Neutrophil (primary cell): ENCODE measurements around the gene EVA1C.

Experiments used
- H3K27ac ChIP-seq: fragments of 200-600 bp; sonication (generic); 2 replicates; pipeline ENCODE4 v1.5.1; 2016; ENCODE audit warnings: mild to moderate bottlenecking, moderate library complexity
- H3K27me3 ChIP-seq: fragments of 200-600 bp; sonication (generic); 2 replicates; pipeline ENCODE4 v1.6.0; 2016; ENCODE audit warnings: mild to moderate bottlenecking
- H3K36me3 ChIP-seq: fragments of 200-600 bp; sonication (generic); 2 replicates; pipeline ENCODE4 v1.5.1; 2017
- H3K4me1 ChIP-seq, 2 experiments: fragments of 200-600 bp in 1 of 2; sonication (generic) in 1 of 2; 1 replicate in 1 of 2; 2 replicates in 1 of 2; pipeline versions ENCODE4 v1.5.1 to v1.6.1; 2013 to 2016; ENCODE audit warnings: low read depth in 1 of 2, low read length in 1 of 2, mild to moderate bottlenecking in 1 of 2, moderate library complexity in 1 of 2; ENCODE audit not compliant: control insufficient read depth in 1 of 2, insufficient read depth in 1 of 2
- H3K4me3 ChIP-seq, 2 experiments: fragments of 200-600 bp in 1 of 2; sonication (generic) in 1 of 2; 1 replicate in 1 of 2; 2 replicates in 1 of 2; pipeline ENCODE4 v1.5.1; 2013 to 2016; ENCODE audit warnings: low read depth in 1 of 2, low read length in 1 of 2, mild to moderate bottlenecking in 1 of 2, moderate library complexity in 1 of 2
- H3K9me3 ChIP-seq: fragments of 200-600 bp; sonication (generic); 2 replicates; pipeline ENCODE4 v1.5.1; 2016
- TF ChIP-seq, protein P1 (sequence below): fragments of 200-600 bp; sonication (generic); IDR thresholded peaks from 2 replicates; pipeline ENCODE4 v1.5.1; 2016; ENCODE audit warnings: antibody characterized with exemption

EVA1C gene

DNA sequence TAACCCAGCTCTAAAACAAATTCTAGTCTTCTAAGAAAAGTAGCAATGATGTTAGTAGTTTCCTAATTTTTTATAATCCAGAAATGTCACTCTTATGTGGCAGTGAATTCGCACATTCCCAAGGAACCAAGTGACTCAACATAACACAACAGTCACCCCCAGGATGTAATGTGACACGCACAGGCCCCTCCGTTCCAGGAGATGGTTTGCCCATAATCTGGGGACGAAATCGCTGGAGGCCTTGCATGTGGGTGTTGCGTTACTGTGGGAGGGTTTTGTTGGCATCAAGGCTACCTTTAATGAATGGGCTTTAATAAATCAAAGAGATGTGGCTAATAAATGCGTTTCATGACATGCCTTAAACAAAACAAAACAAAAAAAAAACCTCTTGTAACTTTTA lies 50.9 kb downstream of the EVA1C start:
- H3K9me3 ChIP-seq: no peaks in the 10 kb centered on the region
- no peak overlapping the region for H3K4me3 ChIP-seq
- H3K36me3 ChIP-seq: no peaks in the 10 kb centered on the region
- TF ChIP-seq, protein P1, sequence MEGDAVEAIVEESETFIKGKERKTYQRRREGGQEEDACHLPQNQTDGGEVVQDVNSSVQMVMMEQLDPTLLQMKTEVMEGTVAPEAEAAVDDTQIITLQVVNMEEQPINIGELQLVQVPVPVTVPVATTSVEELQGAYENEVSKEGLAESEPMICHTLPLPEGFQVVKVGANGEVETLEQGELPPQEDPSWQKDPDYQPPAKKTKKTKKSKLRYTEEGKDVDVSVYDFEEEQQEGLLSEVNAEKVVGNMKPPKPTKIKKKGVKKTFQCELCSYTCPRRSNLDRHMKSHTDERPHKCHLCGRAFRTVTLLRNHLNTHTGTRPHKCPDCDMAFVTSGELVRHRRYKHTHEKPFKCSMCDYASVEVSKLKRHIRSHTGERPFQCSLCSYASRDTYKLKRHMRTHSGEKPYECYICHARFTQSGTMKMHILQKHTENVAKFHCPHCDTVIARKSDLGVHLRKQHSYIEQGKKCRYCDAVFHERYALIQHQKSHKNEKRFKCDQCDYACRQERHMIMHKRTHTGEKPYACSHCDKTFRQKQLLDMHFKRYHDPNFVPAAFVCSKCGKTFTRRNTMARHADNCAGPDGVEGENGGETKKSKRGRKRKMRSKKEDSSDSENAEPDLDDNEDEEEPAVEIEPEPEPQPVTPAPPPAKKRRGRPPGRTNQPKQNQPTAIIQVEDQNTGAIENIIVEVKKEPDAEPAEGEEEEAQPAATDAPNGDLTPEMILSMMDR: no peak
- no peaks in the 10 kb centered on the region for H3K4me1 ChIP-seq
- no peaks in the 10 kb centered on the region for H3K27me3 ChIP-seq
- H3K27ac ChIP-seq: no peak overlapping the region

DNA sequence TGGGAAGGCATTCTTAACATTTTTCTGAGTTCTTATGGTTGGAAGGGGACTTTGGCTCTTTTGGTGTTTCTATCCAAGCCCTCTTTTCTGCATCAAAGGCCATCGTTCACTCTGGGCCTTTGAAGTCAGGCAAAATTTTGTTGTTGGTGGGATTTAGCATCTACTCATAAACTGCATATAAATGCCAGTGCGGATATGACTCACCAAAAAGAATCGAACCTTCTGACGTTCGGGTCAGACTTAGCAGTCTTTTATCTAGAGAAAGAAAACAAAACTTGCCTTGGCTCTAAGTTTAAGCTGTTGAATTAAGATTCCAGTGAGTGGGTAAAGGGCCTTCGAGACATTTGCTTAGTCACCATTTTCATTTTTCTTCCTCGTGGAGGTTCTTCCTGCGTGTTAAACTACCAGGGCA lies 51.4 kb downstream of the EVA1C start:
- Histone ChIP-seq H3K4me1 (no peaks in the 10 kb centered on the region), H3K27me3 (no peaks in the 10 kb centered on the region), H3K36me3 (no peaks in the 10 kb centered on the region), H3K27ac (no peak overlapping the region), H3K4me3 (no peak overlapping the region), H3K9me3 (no peaks in the 10 kb centered on the region)
- TF ChIP-seq, protein P1: no peak

DNA sequence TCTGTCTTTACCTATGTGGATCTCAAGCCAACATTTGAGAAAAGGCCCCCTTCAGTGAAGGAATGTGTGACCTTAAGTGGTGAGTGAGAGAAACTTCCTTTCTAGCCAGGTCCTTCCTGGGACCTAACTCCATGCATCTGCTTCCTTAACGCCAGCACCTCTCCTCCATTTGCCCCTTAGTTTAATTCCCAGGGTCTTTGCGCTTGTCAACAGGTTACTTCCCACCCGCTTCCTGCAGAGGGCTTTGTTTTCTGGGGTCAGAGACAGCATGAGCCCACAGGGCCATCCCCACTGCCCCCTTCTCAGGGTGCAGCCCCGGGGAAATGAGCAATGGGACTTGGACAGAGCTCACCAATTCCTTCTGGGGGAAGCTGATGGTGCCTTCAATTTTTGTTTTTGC lies 54.8 kb downstream of the EVA1C start:
- Histone ChIP-seq H3K4me1 (no peaks in the 10 kb centered on the region), H3K27me3 (no peaks in the 10 kb centered on the region), H3K9me3 (no peaks in the 10 kb centered on the region), H3K4me3 (no peak overlapping the region), H3K27ac (no peak overlapping the region), H3K36me3 (no peaks in the 10 kb centered on the region)
- TF ChIP-seq, protein P1: no peak

DNA sequence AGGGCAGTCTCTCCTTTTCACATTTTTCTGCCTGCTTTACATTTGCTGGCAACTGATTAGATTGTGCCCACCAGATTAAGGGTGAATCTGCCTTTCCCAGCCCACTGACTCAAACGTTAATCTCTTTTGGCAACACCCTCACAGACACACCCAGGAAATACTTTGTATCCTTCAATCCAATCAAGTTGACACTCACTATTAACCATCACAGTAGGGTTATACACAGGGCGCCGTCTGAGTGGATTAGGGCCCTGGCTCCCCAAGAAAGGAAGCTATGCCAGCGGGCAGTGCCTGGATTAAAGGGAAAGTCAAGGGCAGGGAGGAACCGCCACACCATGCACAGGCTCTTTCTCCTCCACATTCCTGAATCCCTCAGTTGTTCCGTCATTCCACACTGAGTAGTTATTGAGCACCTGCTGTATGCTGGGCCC lies 56.2 kb downstream of the EVA1C start:
- no peaks in the 10 kb centered on the region for H3K9me3 ChIP-seq
- H3K27me3 ChIP-seq: no peaks in the 10 kb centered on the region
- no peaks in the 10 kb centered on the region for H3K4me1 ChIP-seq
- H3K36me3 ChIP-seq: no peaks in the 10 kb centered on the region
- no peak overlapping the region for H3K4me3 ChIP-seq
- no peak overlapping the region for H3K27ac ChIP-seq
- TF ChIP-seq, protein P1: no peak

DNA sequence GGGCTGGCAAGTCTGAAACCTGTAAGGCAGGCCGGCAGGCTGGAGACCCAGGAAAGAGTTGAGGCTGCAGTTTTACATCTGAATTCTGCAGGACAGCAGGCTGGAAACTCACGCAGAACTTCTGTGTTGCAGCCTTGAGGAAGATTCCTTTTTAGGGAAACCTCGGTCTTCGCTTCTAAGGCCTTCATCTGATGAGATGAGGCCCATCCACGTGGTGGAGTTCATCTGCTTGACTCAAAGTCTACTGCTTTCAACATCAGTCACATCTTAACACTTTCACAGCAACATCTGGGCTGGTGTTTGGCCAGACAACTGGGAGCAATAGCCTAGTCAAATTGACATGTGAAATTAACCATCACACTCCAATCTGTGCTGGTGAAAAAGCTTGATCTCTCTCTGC lies 57.1 kb downstream of the EVA1C start:
- Histone ChIP-seq H3K4me3 (no peak overlapping the region), H3K4me1 (no peaks in the 10 kb centered on the region), H3K36me3 (no peaks in the 10 kb centered on the region), H3K27me3 (no peaks in the 10 kb centered on the region), H3K9me3 (no peaks in the 10 kb centered on the region), H3K27ac (no peak overlapping the region)
- TF ChIP-seq, protein P1: no peak

DNA sequence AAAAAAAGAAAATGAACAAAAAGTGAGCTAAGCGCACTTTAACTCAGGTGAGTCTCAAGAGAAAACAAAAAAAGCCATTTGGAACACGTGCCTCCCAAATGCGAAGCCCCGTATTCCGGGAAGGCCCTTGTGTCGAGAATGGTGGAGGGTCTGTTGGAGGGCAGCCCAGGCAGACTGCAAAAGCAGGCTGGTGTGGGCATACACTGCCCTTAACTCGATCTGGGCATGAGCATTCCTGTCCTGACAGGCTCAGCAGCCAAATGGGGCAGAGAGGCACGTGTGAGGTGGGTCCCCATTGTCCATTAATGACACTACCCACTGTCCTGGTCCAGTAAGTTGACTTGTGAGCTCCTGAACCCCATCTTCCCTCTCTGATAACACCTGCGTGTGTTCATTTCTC lies 57.7 kb downstream of the EVA1C start:
- no peak overlapping the region for H3K4me3 ChIP-seq
- H3K36me3 ChIP-seq: no peaks in the 10 kb centered on the region
- no peak overlapping the region for H3K27ac ChIP-seq
- no peaks in the 10 kb centered on the region for H3K4me1 ChIP-seq
- no peaks in the 10 kb centered on the region for H3K27me3 ChIP-seq
- TF ChIP-seq, protein P1: no peak
- H3K9me3 ChIP-seq: no peaks in the 10 kb centered on the region
